Epithelial cell of proximal tubule (primary cell): ENCODE data around the gene IMPDH2. TPM values are rescaled to one million over a fixed set of nuclear protein-coding genes. Genes with fewer than 3 reads are reported as not detected.

Experiments
- DNase-seq: peaks from one replicate; pipeline ENCODE4 v3.0.0-alpha.2; 2011; ENCODE audit warnings: low read depth
- H3K4me3 ChIP-seq: 2 replicates; pipeline ENCODE4 v1.5.1; 2011; ENCODE audit warnings: low read depth, mild to moderate bottlenecking, low read length
- CTCF ChIP-seq: conservative IDR thresholded peaks from 2 replicates; pipeline ENCODE4 v1.5.1; 2012; ENCODE audit warnings: low read depth, mild to moderate bottlenecking, low read length
- total RNA-seq: library from RNA; depleted of rRNA; stranded (reverse); fragments of >200 nt; gene quantifications from 2 replicates; pipeline ENCODE4 v1.2.3, GENCODE V29; 2015

Gene IMPDH2
- total RNA-seq, 1 donor from 2014 or later, result 253 TPM

GRCh38 chr3:49017971-49018706, 11.1 kb downstream of the IMPDH2 start, which contains the start of gene DALRD3:
Gene DALRD3, minus strand, starts transcription at chr3:49018580. Its CDS starts 16 bp downstream, at chr3:49018564.
- DNase-seq, result no peak
- TF ChIP-seq CTCF, result no peak
- H3K4me3 ChIP-seq, result peak within 1 kb of the TSS; percentile 89

GRCh38 chr3:49017229-49017970, 11.8 kb downstream of the IMPDH2 start:
- DNase-seq, result no peak
- no peak for TF ChIP-seq CTCF

GRCh38 chr3:49016414-49017228, 12.6 kb downstream of the IMPDH2 start:
- H3K4me3 ChIP-seq, result no peak overlapping the region
- DNase-seq, result no peak
- TF ChIP-seq CTCF, result no peak

More at GRCh38 chr3:49017229-49017970, 11.8 kb downstream of the IMPDH2 start:
- peak overlapping the region; percentile 89 for H3K4me3 ChIP-seq

- H3K4me3 ChIP-seq, result no peak overlapping the region
- DNase-seq, result no peak
- TF ChIP-seq CTCF, result no peak
Measured at GRCh38 chr3:49015765-49016164, 13.4 kb downstream of the IMPDH2 start.

GRCh38 chr3:49015072-49015471, 14.1 kb downstream of the IMPDH2 start:
- no peak for TF ChIP-seq CTCF
- no peak for DNase-seq
- no peak overlapping the region for H3K4me3 ChIP-seq

- no peak overlapping the region for H3K4me3 ChIP-seq
- TF ChIP-seq CTCF, result peak; percentile 77
- no peak for DNase-seq
Measured at GRCh38 chr3:49013738-49014660, 15.2 kb downstream of the IMPDH2 start.
